Measurements from ENCODE around the gene UVSSA. TPM values are rescaled to one million over a fixed set of nuclear protein-coding genes. Genes with fewer than 3 reads are reported as not detected.
"Not testable (repeated sequence)": the region's sequence is repeated elsewhere in the genome, so short reads cannot be mapped to it uniquely, and the experiment has no call there.

Gene UVSSA
- total RNA-seq, 1 donor from 2014 or later: 5.9 TPM

DNA sequence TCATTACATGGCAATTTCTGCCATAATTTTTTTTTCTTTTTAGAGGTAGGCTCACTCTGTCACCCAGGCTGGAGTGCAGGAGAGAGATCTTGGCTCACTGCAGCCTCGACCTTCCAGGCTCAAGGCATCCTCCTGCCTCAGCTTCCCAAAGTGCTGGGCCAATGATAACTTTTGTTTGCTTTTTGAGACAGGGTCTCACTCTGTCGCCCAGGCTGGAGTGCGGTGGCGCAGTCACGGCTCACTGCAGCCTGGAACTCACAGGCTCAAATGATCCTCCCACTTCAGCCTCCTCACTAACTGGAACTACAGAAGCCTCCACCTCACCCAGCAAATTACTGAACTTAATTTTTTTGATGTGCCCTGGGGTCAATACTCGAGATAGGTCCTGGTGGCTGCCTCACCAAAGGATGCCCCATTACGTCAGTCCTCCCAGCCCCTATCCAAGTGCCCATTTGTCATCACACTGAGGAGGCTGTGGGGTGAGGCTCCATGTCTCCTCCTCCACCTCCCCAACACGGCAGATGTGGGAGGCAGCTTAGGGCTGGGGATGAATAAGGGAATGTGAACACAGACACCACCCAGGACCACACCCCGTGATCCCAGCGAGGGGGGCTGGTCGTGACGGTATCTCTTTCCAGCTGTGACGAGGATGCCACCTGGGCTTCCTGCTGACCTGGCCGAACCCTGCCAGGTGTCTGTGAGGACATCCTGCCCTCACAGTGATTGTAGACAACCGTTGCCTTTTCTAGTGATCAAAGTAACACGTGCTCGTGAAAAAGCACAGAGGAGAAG lies 71.7 kb downstream of the UVSSA start:
- Histone ChIP-seq H3K27ac (replicated peaks) (no peak overlapping the region), H3K4me1 (no peaks in the 10 kb centered on the region), H3K4me3 (no peak overlapping the region), H3K36me3 (no peaks in the 10 kb centered on the region), H3K9me3 (replicated peaks) (no peaks in the 10 kb centered on the region), H3K27me3 (ENCODE audit: low read depth) (peaks cover 96% of the 10 kb centered on the region)
- TF ChIP-seq, protein P1, sequence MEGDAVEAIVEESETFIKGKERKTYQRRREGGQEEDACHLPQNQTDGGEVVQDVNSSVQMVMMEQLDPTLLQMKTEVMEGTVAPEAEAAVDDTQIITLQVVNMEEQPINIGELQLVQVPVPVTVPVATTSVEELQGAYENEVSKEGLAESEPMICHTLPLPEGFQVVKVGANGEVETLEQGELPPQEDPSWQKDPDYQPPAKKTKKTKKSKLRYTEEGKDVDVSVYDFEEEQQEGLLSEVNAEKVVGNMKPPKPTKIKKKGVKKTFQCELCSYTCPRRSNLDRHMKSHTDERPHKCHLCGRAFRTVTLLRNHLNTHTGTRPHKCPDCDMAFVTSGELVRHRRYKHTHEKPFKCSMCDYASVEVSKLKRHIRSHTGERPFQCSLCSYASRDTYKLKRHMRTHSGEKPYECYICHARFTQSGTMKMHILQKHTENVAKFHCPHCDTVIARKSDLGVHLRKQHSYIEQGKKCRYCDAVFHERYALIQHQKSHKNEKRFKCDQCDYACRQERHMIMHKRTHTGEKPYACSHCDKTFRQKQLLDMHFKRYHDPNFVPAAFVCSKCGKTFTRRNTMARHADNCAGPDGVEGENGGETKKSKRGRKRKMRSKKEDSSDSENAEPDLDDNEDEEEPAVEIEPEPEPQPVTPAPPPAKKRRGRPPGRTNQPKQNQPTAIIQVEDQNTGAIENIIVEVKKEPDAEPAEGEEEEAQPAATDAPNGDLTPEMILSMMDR (IDR thresholded peaks at IDR 0.05; ENCODE audit: borderline replicate concordance): no peak
- intact Hi-C loops (cut with micrococcal nuclease): no loop called here
- DNase-seq: no peak

DNA sequence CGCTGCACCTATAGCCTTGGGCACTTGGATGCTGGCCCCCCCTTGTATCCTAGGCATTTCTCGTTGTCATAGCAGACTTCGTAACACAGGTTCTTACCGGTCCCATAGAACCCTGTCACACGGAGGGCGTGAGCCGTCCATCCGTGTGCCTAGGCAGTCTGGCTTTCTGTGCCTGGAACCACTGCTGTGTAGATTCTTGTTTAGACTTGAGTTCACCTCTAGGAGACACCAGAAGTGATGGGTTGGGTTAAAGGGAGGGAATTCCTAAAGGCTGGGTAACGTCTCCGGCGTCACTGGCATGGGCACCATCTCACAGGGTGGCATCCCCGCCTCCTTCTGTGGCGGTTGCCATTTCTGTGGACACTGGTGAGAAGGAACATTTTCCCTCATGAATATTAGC lies 72.7 kb downstream of the UVSSA start:
- TF ChIP-seq, protein P1 (IDR thresholded peaks at IDR 0.05; ENCODE audit: borderline replicate concordance): no peak
- Histone ChIP-seq H3K4me1 (no peaks in the 10 kb centered on the region), H3K27ac (replicated peaks) (no peak overlapping the region), H3K27me3 (ENCODE audit: low read depth) (peaks cover 99% of the 10 kb centered on the region), H3K9me3 (replicated peaks) (no peaks in the 10 kb centered on the region), H3K36me3 (no peaks in the 10 kb centered on the region), H3K4me3 (no peak overlapping the region)
- no peak for DNase-seq
- intact Hi-C loops (cut with micrococcal nuclease): no loop called here

DNA sequence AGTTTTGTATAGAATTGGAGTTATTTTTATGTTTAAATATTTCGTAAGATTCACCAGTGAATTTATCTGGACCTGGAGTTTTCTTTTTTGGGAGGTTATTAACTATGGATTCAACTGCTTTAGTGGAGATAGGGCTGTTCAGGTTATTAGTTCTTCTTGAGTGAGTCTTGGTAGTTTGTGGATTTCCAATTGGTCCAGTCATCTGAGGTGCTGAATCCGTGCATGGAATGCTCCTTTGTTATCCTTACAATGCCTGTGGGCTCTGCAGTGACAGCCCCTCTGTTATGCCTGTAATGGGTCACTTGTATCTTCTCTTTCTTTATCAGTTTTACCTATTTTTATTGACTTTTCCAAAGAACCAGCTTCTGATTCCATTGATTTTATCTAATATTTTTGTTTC lies 74.6 kb downstream of the UVSSA start:
- TF ChIP-seq, protein P1 (IDR thresholded peaks at IDR 0.05; ENCODE audit: borderline replicate concordance): no peak
- H3K27me3 ChIP-seq (ENCODE audit: low read depth): peaks cover 95% of the 10 kb centered on the region
- intact Hi-C loops (cut with micrococcal nuclease): no loop called here

DNA sequence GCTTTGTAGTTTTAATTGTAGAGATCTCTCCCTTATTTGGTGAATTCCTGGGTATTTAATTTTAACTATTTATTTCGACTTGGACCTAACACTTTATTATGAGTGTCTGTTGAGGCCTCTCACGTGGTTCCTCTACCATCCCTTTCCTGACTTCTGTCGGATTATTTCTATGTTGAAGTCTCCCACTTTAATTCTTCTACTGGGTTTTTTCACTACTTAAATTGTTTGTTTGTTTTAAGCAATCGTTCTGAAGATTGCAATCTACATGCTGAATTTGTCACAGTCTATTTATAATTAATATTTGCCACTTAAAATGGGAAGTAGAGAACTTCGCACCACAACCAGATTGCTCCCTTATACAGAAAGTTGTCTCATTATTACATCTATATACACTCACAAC lies 80.0 kb downstream of the UVSSA start:
- no peak overlapping the region for H3K27ac ChIP-seq (replicated peaks)
- H3K4me1 ChIP-seq: no peaks in the 10 kb centered on the region
- TF ChIP-seq, protein P1 (IDR thresholded peaks at IDR 0.05; ENCODE audit: borderline replicate concordance): no peak
- peaks cover 47% of the 10 kb centered on the region for H3K27me3 ChIP-seq (ENCODE audit: low read depth)
- intact Hi-C loops (cut with micrococcal nuclease): no loop called here
- no peaks in the 10 kb centered on the region for H3K9me3 ChIP-seq (replicated peaks)
- no peak overlapping the region for H3K4me3 ChIP-seq
- no peak for DNase-seq
- H3K36me3 ChIP-seq: no peaks in the 10 kb centered on the region

More for the DNA sequence above, 74.6 kb downstream of the UVSSA start:
- H3K36me3 ChIP-seq: no peaks in the 10 kb centered on the region
- no peak overlapping the region for H3K4me3 ChIP-seq
- no peaks in the 10 kb centered on the region for H3K4me1 ChIP-seq
- no peak overlapping the region for H3K27ac ChIP-seq (replicated peaks)
- DNase-seq: no peak
- no peaks in the 10 kb centered on the region for H3K9me3 ChIP-seq (replicated peaks)

DNA sequence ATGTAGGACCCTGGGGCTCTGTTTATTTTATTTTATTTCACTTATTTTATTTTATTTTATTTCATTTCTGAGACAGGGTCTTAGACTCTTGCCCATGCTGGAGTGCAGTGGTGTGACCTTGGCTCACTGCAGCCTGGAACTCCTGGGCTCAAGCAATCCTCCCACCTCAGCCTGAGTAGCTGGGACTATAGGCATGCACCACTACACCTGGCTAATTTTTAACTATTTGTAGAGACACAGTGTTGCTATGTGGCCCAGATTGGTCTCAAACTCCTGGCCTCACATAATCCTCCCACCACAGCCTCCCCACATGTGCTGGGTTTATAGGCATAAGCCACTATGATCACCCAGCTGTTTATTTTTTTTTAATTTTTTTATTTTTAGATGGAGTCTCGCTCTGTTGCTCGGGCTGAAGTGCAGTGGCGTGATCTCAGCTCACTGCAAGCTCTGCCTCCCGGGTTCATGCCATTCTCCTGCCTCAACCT lies 96.7 kb downstream of the UVSSA start:
- H3K4me3 ChIP-seq; intact Hi-C loops (cut with micrococcal nuclease); H3K27ac ChIP-seq (replicated peaks); H3K36me3 ChIP-seq; H3K4me1 ChIP-seq; H3K9me3 ChIP-seq (replicated peaks); DNase-seq: not testable (repeated sequence)
- peaks cover 45% of the 10 kb centered on the region for H3K27me3 ChIP-seq (ENCODE audit: low read depth)

Other genes with a start within 250 kb of the UVSSA start
- gene RNF212, start 233.6 kb upstream of the UVSSA start, total RNA-seq: not detected
- 13.9 TPM for gene SPON2, start 174.6 kb upstream of the UVSSA start, total RNA-seq
- gene CTBP1, start 98.1 kb upstream of the UVSSA start, total RNA-seq: 112 TPM
- gene MAEA, start 57.3 kb upstream of the UVSSA start, total RNA-seq: 49.5 TPM
- not detected for gene NKX1-1, start 59.2 kb downstream of the UVSSA start, total RNA-seq